Muscle layer of colon (tissue), 2 donors: ENCODE results near the gene SHISA4.
"Not testable (repeated sequence)": the region's sequence is repeated elsewhere in the genome, so short reads cannot be mapped to it uniquely, and the experiment has no call there.

Experiments used
- H3K27ac ChIP-seq: one replicate; pipeline ENCODE4 v1.7.0; 2013; ENCODE audit warnings: low read depth, mild to moderate bottlenecking, low read length, moderate library complexity
- H3K27me3 ChIP-seq, 2 donors: one replicate each; pipeline ENCODE4 v1.7.0; 2013; ENCODE audit warnings: low read length in 2 of 2, mild to moderate bottlenecking in 2 of 2; ENCODE audit not compliant: insufficient read depth in 2 of 2, control insufficient read depth in 1 of 2
- H3K36me3 ChIP-seq: one replicate; pipeline ENCODE4 v1.7.0; 2013; ENCODE audit warnings: mild to moderate bottlenecking, low read length; ENCODE audit not compliant: insufficient read depth
- H3K4me1 ChIP-seq: one replicate; pipeline ENCODE4 v1.7.0; 2013; ENCODE audit warnings: mild to moderate bottlenecking, low read length; ENCODE audit not compliant: insufficient read depth
- H3K4me3 ChIP-seq, 2 donors: one replicate each; pipeline ENCODE4 v1.7.0; 2013; ENCODE audit warnings: low read length in 2 of 2, low read depth in 1 of 2, mild to moderate bottlenecking in 1 of 2, moderate library complexity in 1 of 2
- H3K9ac ChIP-seq: one replicate; pipeline ENCODE4 v1.7.0; 2013; ENCODE audit warnings: low read length
- H3K9me3 ChIP-seq: one replicate; pipeline ENCODE4 v1.7.0; 2013; ENCODE audit warnings: mild to moderate bottlenecking, low read length
- donor health status: abdominal sarcoma.
- donor health status: Adenocarcinoma of cecum.

The SHISA4 gene

GRCh38 chr1:201851949-201852348 lies 36.7 kb upstream of the SHISA4 start:
- H3K4me1 ChIP-seq: peaks cover 7% of the 10 kb centered on the region
- no peak overlapping the region for H3K4me3 ChIP-seq
- H3K9me3 ChIP-seq: no peaks in the 10 kb centered on the region
- peaks cover 82% of the 10 kb centered on the region for H3K36me3 ChIP-seq
- no peak overlapping the region for H3K9ac ChIP-seq
- H3K27ac ChIP-seq: no peak overlapping the region
- no peaks in the 10 kb centered on the region for H3K27me3 ChIP-seq

DNA sequence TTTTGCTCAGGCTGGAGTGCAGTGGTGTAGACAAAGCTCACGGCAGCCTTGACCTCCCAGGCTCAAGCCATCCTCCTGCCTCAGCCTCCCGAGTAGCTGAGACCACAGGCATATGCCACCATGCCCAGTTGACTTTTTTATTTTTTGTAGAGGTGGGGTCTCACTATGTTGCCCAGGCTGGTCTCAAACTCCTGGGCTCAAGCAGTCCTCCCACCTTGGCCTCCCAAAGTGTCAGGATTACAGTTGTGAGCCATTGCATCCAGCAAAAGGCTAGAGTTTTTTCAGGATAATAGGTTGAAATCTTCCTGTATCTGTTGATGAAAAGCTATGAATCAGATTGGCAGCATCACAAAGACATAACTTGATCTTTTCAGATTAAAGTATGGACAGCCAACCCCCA lies 32.0 kb upstream of the SHISA4 start:
- H3K27ac ChIP-seq, H3K4me3 ChIP-seq, H3K4me1 ChIP-seq, H3K9ac ChIP-seq, H3K27me3 ChIP-seq, H3K9me3 ChIP-seq: not testable (repeated sequence)
- peaks cover 77% of the 10 kb centered on the region for H3K36me3 ChIP-seq

DNA sequence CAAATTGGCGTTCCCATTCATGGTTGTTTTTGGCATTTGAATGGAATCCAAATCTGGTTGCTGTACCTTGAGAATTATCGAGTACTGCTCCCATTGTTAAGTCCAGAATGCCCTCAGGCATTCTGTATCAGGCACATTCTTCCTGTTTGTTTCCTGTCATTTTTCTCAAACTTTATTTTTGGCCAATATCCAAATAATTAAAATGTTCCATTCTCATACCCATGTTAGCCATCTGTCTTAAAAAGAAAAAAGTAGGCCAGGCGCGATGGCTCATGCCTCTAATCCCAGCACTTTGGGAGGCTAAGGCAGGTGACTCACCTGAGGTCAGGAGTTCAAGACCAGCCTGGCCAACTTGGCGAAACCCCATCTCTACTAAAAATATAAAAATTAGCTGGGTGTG lies 29.3 kb upstream of the SHISA4 start:
- Histone ChIP-seq H3K4me1 (no peaks in the 10 kb centered on the region), H3K36me3 (peaks cover 57% of the 10 kb centered on the region), H3K9me3 (no peaks in the 10 kb centered on the region), H3K4me3 (no peak overlapping the region), H3K9ac (no peak overlapping the region), H3K27ac (no peak overlapping the region), H3K27me3 (no peaks in the 10 kb centered on the region)

DNA sequence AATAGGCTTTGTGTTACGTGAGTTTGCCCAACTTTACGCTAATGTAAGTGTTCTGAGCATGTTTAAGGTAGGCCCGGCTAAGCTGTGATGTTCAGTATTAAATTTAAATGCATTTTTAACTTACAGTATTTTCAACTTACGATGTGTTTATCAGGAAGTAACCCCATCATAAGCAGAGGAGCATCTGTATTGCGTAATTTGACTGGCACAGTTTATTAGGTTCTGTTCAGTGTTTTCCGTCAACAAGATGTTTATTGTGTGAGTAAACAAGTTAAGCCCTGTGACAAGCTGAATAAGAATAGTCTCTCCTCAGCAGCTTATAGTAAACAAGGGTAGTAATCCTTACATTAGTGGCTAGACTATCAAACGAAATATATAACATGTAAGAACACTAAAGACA lies 27.2 kb upstream of the SHISA4 start:
- H3K9me3 ChIP-seq: no peaks in the 10 kb centered on the region
- no peak overlapping the region for H3K27ac ChIP-seq
- H3K27me3 ChIP-seq: no peaks in the 10 kb centered on the region
- H3K4me3 ChIP-seq: no peak overlapping the region
- no peaks in the 10 kb centered on the region for H3K4me1 ChIP-seq
- H3K36me3 ChIP-seq: peaks cover 46% of the 10 kb centered on the region
- no peak overlapping the region for H3K9ac ChIP-seq

DNA sequence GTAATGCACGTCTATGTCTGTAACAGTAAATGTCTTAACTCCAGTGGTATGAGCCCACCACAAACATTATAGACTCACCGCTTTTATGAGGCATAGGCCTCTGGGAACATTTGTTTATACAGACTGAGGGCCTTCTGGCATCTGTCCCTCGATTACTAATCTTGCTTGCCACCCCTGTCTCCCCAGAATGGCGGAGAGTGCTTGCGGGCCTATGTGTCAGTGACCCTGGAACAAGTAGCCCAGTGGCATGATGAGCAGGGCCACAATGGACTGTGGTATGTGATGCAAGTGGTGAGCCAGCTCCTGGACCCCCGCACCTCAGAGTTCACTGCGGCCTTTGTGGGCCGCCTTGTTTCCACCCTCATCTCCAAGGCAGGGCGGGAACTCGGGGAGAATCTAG lies 18.3 kb upstream of the SHISA4 start:
- Histone ChIP-seq H3K9me3 (no peaks in the 10 kb centered on the region), H3K4me3 (no peak overlapping the region), H3K27me3 (no peaks in the 10 kb centered on the region), H3K4me1 (no peaks in the 10 kb centered on the region), H3K27ac (no peak overlapping the region), H3K36me3 (peaks cover 82% of the 10 kb centered on the region), H3K9ac (no peak overlapping the region)

DNA sequence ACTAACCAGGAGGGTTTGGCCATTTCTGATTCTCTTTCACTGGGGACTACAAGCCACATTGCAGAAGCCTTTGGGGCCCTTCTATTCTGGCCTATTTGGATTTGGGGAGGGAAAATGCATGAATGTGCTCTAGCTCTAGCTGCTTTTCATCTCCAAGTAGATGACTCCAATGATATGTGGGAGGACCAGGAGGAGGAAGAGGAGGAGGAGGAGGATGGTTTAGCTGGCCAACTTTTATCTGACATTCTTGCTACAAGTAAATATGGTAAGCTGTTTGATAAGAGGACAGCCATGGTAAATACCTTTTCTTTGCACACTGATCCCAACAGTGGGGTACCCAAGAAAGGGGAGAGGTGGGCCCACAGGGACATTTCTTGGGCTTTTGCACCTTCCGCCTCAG lies 14.0 kb upstream of the SHISA4 start:
- peaks cover 62% of the 10 kb centered on the region for H3K36me3 ChIP-seq
- H3K27ac ChIP-seq: no peak overlapping the region
- no peak overlapping the region for H3K9ac ChIP-seq
- H3K27me3 ChIP-seq: no peaks in the 10 kb centered on the region
- peaks cover 8% of the 10 kb centered on the region for H3K4me1 ChIP-seq
- no peak overlapping the region for H3K4me3 ChIP-seq
- no peaks in the 10 kb centered on the region for H3K9me3 ChIP-seq

DNA sequence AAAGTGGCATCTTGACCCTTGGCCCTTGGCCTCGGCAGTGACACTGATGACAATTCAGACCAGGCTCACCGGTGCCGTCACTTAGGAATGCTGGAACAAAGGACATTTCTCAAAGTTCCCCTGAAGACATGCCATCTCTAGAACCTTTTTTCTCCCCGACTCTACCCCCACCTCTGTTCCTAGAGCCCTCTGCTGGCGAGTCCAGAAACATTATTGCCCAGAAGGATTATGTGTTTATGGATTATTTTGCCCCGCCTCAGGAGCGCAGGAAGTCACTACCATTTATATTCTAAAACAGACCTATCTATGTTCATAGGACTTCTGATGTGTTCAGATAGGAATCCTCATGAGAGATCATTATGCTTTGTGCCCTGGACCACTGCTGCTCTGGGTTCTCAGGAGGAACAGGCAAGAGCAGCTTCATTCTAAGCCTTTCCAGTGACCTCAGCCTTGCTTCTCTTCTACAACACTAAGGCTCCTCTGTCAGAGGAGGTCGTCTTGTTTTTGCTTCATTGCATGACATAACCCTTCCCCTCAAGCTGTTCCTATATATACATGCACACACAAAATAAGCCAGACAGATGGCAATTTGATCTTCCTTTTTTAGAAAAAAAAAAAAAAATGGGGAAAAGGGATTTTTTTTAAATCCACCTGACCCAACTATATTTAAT lies 12.4 kb upstream of the SHISA4 start:
- Histone ChIP-seq H3K4me3 (no peak overlapping the region), H3K27me3 (no peaks in the 10 kb centered on the region), H3K36me3 (peaks cover 47% of the 10 kb centered on the region), H3K27ac (no peak overlapping the region), H3K4me1 (peaks cover 8% of the 10 kb centered on the region), H3K9me3 (no peaks in the 10 kb centered on the region), H3K9ac (no peak overlapping the region)

DNA sequence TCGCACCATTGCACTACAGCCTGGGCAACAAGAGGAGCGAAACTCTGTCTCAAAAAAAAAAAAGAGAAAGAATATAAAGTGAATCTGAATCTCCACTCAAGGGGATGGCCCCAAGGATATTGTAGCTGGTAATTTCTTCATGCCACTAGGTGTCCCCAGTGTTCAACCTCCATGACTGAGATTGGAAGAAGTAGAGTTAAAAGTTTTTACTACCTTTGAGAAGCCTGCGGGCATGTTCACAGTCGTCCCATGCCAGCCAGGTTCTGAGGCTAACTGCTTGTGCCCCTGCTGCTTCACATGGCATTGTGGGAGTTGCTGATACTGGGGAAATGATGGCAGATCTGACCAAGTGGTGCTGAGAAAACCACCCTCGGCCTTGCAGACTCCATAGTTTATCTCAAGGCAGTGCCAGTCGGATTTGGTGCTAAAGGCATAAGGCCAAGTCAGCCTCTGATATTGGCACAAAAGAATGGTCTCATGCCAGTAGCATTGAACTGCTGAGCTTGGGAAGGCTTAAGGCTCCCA lies 10.8 kb upstream of the SHISA4 start:
- Histone ChIP-seq H3K4me3 (no peak overlapping the region), H3K4me1 (peaks cover 8% of the 10 kb centered on the region), H3K27me3 (no peaks in the 10 kb centered on the region), H3K36me3 (peaks cover 32% of the 10 kb centered on the region), H3K27ac (peak overlapping the region; percentile 10), H3K9me3 (no peaks in the 10 kb centered on the region), H3K9ac (no peak overlapping the region)

DNA sequence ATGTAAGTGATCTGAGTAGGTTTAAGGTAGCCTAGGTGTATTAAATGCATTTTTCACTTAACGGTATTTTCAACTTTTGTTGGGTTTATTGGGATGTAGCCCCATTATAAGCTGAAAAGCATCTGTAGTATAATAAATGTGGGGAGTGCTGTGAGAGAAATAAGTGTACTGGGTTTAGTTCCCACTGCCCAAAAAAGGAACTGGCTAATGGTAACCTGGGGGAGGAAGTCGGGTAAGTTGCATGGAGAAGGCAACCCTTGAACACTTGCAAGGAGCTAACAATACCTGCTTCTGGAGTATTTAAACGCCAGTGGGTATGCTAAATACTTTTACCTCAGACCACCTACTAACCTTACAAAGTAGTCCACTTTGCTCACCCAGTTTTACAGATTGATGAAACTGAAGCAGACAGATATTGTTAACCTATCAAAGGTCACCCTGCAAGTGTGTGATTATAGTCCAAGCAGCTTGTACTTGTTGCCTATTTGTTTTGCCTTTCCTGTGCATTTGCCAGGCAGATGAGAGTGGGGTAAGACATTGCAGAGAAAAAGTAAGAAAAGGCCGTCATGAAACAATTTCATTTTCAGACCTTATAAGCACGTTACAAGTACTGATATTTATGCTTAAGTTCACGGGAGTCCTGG lies 7.6 kb upstream of the SHISA4 start:
- H3K4me1 ChIP-seq: peaks cover 25% of the 10 kb centered on the region
- H3K9me3 ChIP-seq: no peaks in the 10 kb centered on the region
- H3K4me3 ChIP-seq: no peak overlapping the region
- H3K36me3 ChIP-seq: peaks cover 8% of the 10 kb centered on the region
- no peak overlapping the region for H3K27ac ChIP-seq
- no peaks in the 10 kb centered on the region for H3K27me3 ChIP-seq
- H3K9ac ChIP-seq: no peak overlapping the region

DNA sequence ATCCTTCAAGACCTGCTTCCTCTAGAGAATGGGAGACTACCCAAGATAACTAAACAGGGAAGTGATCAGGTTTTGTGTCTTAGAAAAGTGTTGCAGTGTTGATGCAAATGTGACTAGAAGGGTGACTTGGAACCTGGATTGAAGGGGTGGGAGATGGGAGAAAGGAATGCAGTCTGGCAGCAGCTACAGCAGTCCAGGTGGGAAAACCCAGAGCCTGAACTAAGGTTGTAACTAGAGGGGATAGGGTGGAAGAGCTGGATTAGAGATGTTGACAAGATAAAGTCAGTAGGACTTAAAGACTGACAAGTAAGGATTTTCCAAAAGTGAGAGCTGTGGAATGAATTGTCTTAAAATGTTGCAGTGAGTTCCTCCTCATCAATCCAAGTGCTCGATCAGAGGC lies 7.1 kb upstream of the SHISA4 start:
- Histone ChIP-seq H3K4me3 (no peak overlapping the region), H3K9ac (no peak overlapping the region), H3K9me3 (no peaks in the 10 kb centered on the region), H3K27ac (no peak overlapping the region), H3K36me3 (peaks cover 3% of the 10 kb centered on the region), H3K4me1 (peaks cover 25% of the 10 kb centered on the region), H3K27me3 (no peaks in the 10 kb centered on the region)

DNA sequence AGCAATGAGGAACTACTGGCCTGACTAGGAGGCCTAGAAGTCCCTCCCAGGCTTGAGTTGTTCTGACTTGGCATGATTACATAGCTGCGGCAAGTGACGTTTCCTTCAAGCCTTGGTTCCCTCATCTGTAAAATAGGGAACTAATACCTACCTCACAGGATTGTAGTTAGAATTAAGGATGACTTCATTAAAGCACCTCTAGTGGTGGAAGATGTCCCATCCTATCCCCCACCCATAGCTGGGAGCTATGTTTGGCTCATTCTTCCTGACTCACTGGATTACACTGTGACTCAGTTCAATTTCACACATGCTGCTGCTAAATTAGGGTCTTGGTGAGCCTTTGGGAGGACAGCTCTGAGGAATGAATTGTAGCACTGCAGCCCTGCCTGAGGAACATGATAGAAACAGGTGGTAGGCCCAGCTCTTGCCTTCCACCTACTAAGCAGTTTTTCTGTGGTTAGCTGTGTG lies 6.0 kb upstream of the SHISA4 start:
- H3K4me3 ChIP-seq: no peak overlapping the region
- no peaks in the 10 kb centered on the region for H3K27me3 ChIP-seq
- H3K4me1 ChIP-seq: peaks cover 25% of the 10 kb centered on the region
- H3K36me3 ChIP-seq: no peaks in the 10 kb centered on the region
- no peak overlapping the region for H3K9ac ChIP-seq
- H3K27ac ChIP-seq: no peak overlapping the region
- no peaks in the 10 kb centered on the region for H3K9me3 ChIP-seq

DNA sequence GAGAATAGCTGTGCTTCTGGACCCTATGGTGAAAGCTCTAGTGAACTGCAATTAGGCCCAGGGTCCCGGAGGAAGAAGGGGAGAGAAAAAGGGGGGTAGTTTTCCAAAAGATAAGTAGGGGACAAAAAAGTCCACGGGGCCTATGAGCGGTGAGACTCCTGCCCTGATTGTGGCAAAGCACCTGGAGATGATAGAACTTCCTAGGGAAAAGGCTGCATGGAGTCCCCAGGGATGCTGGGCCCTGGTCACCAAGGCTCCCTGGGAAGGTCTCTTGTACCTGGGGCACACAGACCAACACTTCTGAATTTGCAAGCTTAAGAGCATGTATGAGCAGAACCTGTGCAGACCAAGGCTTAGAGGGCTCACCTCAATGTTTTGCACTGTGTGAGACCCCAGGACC lies 5.4 kb upstream of the SHISA4 start:
- no peak overlapping the region for H3K9ac ChIP-seq
- peaks cover 27% of the 10 kb centered on the region for H3K4me1 ChIP-seq
- no peaks in the 10 kb centered on the region for H3K36me3 ChIP-seq
- H3K27ac ChIP-seq: no peak overlapping the region
- no peaks in the 10 kb centered on the region for H3K9me3 ChIP-seq
- no peak overlapping the region for H3K4me3 ChIP-seq
- H3K27me3 ChIP-seq: no peaks in the 10 kb centered on the region
